Stimulated activated naive CD4-positive, alpha-beta T cell (primary cell): Measurements from ENCODE around the gene ZNF772.
"Not testable (repeated sequence)": the region's sequence is repeated elsewhere in the genome, so short reads cannot be mapped to it uniquely, and the experiment has no call there.

Experiments
- DNase-seq, 6 experiments: peaks; one replicate each; lab custom pipeline; 2025; lab: John Stamatoyannopoulos, UW

The ZNF772 gene

GRCh38 chr19:57477191-57478008 is at the start of gene ZNF772:
ZNF772 (minus strand) TSS chr19:57477566; CDS start chr19:57477309, 257 bp downstream.
- peak; percentile 77 to 92 (median 86) for DNase-seq

- DNase-seq: not testable (repeated sequence)
Measured at GRCh38 chr19:57518021-57518420, 40.7 kb upstream of the ZNF772 start.

DNA sequence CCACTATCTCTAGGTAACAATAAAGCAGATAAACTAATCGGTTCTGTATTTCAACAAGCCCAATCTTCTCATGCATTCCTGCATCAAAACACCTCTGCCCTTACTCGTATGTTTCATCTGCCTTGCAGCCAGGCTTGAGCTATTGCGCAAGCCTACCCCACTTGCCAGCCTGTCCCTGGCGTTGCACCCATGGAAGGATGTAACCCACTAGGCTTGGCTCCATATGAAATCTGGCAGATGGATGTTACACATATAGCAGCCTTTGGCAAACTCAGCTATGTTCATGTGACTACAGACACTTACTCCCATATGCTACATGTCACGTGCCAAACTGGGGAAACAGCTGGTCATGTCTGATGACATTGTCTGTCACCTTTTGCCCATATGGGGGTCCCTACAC is 37.9 kb upstream of the ZNF772 start:
- DNase-seq: no peak

- no peak for DNase-seq
Measured at GRCh38 chr19:57512845-57513244, 35.5 kb upstream of the ZNF772 start.

DNA sequence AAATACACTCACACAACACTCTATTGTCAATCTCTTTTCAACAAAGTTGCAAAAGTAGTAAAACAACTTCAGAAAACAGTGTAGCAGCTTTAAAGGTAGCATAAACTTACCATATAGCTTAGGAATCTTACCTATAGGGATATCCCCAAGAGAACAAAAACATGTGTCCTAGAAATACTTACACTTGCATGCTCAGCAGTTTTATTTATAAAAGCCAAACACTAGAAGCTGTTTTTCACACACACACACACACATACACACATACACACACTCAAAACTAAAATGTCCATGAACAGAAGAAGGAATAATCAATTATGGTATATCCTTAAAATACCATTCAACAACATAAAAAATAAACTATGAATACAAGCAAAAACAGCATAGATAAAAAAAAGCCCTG is 34.1 kb upstream of the ZNF772 start:
- no peak for DNase-seq

GRCh38 chr19:57506163-57506562 is 28.8 kb upstream of the ZNF772 start:
- DNase-seq: no peak

GRCh38 chr19:57500400-57500799 is 23.0 kb upstream of the ZNF772 start:
- DNase-seq: not testable (repeated sequence)

GRCh38 chr19:57499680-57500395 is 22.5 kb upstream of the ZNF772 start, which contains the start of gene ZNF773:
ZNF773 (plus strand) TSS chr19:57499938; CDS start chr19:57500081, 143 bp downstream.
- DNase-seq: peak; percentile 83 to 95 (median 92)

DNA sequence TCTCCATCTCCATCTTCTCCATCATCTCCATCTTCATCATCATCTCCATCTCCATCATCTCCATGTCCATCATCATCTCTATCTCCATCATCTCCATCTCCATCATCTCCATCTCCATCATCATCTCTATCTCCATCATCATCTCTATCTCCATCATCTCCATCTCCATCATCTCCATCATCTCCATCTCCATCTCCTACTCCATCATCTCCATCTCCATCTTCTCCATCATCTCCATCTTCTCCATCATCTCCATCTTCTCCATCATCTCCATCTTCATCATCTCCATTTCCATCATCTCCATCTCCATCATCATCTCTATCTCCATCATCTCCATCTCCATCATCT is 21.9 kb upstream of the ZNF772 start:
- DNase-seq: not testable (repeated sequence)

GRCh38 chr19:57488299-57488644 is 10.9 kb upstream of the ZNF772 start:
- not testable (repeated sequence) for DNase-seq

- DNase-seq: peak; percentile 87 to 94 (median 91)
Measured at GRCh38 chr19:57487477-57488298, 10.3 kb upstream of the ZNF772 start, which contains the start of gene ZNF419. ZNF419 (plus strand) TSS chr19:57487750; CDS start chr19:57487951, 201 bp downstream.

GRCh38 chr19:57473646-57474045 is 3.7 kb downstream of the ZNF772 start:
- DNase-seq: no peak

GRCh38 chr19:57466489-57466888 is 10.9 kb downstream of the ZNF772 start:
- no peak for DNase-seq

DNA sequence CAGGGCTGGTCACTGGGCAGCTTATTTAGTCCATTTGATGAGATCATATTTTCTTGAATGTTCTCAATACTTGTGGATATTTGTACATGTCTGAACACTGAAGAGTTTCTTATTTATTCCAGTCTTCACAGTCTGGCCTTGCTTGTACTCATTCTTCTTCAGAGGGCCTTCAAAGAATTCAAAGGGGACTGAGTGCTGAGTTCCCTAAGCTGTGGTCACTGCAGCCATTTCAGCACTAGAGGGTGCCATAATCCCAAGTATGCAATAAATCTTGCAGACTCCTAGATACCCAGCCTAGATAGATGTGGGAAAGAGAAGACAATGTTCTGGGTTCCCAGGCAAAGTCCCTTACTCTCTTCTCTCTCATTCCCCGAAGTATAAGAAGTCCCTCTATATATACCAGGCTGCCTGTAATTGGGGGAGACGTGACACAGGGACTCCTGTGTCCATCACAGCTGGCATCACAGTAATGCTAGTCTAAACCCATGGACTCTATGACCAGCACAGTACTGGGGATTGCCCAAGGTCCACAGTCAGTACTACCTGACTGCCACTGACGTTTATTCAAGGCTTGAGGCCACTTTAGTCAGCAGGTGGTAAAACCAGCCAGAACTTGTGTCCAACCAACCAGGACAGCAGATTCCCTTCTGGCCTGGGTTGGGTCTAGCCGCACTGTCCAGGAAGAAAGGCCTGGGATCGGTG is 11.5 kb downstream of the ZNF772 start:
- DNase-seq: peak in 1 of 6 experiments; percentile 5

DNA sequence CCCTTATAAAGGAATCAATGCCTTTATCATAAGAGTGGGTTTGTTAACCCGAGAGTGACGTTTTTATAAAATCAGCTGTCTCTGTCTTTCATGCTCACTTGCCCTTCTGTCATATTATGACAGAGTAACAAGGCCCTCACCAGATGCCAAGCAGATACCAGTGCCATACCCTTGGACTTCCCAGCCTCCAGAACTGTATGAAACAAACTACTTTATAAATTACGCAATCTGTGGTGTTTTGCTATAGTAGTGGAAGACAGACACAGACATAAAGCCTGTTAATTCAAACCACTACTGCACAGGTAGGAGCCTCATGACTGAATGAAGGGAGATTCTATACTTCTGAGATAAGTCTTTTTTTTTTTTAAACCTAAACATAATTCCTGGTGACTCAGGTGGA is 25.1 kb downstream of the ZNF772 start:
- DNase-seq: no peak

GRCh38 chr19:57443121-57443696 is 34.2 kb downstream of the ZNF772 start:
- DNase-seq: no peak

- DNase-seq: no peak
Measured at GRCh38 chr19:57441979-57442752, 35.2 kb downstream of the ZNF772 start.

DNA sequence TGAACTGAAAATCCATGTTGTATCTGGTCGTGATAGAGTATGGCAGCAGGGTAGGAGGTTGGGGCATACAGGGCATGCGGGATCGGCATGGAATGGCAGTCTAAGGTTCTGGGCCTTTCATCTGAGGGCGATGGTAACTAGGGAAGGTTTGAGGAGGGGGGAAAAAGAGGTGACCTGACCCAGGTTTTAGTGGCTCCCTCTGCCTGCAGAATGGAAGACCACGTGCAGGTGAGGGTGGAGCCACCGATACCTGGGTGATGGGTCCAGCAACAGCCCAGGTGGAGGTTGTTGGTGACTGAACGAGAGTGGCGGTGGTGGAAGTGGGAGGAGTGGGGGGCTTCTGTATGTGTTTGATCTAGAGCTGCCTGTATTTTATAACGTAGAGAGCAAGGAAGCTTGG is 38.4 kb downstream of the ZNF772 start:
- no peak for DNase-seq

DNA sequence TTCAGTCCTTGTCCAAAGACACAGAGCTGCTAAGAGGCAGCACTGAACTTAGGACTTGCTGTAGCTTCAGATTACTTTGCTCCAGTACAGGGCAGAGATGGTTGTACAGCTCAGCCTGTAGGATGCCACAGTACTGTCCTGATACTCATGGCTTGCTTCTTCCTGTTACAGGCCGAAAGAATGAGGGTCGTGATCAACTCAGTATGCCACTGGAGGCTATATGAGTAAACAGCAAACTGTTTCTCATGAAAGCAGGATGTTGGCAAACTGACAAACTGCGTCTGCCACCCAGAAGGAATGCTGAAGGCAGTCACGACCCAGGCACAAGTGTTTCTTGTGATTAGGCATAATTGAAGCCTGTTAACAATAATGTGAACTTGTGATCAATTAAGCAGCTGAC is 39.4 kb downstream of the ZNF772 start:
- DNase-seq: no peak

- DNase-seq: no peak
Measured at GRCh38 chr19:57436417-57436816, 40.9 kb downstream of the ZNF772 start.
